Hematopoietic multipotent progenitor cell (in vitro differentiated cells): Measurements from ENCODE around the gene AAK1. TPM values are rescaled to one million over a fixed set of nuclear protein-coding genes. Genes with fewer than 3 reads are reported as not detected.

Experiments used
- DNase-seq, 3 donors: peaks; one replicate each; pipeline ENCODE4 v3.0.0-alpha.2; 2011 to 2015; ENCODE audit warnings: low read depth in 2 of 3, low spot score in 2 of 3
- total RNA-seq: library from RNA; depleted of rRNA; stranded (reverse); fragments of >200 nt; gene quantifications from one replicate; pipeline ENCODE4 v1.2.3, GENCODE V29; 2012

AAK1 gene
- total RNA-seq, 1 donor = 17.2 TPM

GRCh38 chr2:69501301-69501700 lies 142.2 kb downstream of the AAK1 start:
- no peak for DNase-seq

GRCh38 chr2:69499966-69500365 lies 143.6 kb downstream of the AAK1 start:
- no peak for DNase-seq

GRCh38 chr2:69499242-69499641 lies 144.3 kb downstream of the AAK1 start:
- DNase-seq = no peak

- no peak for DNase-seq
Measured at GRCh38 chr2:69495861-69496260, 147.7 kb downstream of the AAK1 start.

- DNase-seq = no peak
Measured at GRCh38 chr2:69495008-69495407, 148.5 kb downstream of the AAK1 start.

GRCh38 chr2:69494126-69494525 lies 149.4 kb downstream of the AAK1 start:
- no peak for DNase-seq

- no peak for DNase-seq
Measured at GRCh38 chr2:69493268-69493667, 150.3 kb downstream of the AAK1 start.

- no peak for DNase-seq
Measured at GRCh38 chr2:69491864-69492263, 151.7 kb downstream of the AAK1 start.

- no peak for DNase-seq
Measured at GRCh38 chr2:69490486-69490885, 153.1 kb downstream of the AAK1 start.

- no peak for DNase-seq
Measured at GRCh38 chr2:69489793-69490192, 153.7 kb downstream of the AAK1 start.

GRCh38 chr2:69483696-69484095 lies 159.8 kb downstream of the AAK1 start:
- no peak for DNase-seq

- no peak for DNase-seq
Measured at GRCh38 chr2:69483024-69483423, 160.5 kb downstream of the AAK1 start.

- DNase-seq = no peak
Measured at GRCh38 chr2:69482471-69482870, 161.1 kb downstream of the AAK1 start.

GRCh38 chr2:69481421-69481820 lies 162.1 kb downstream of the AAK1 start:
- no peak for DNase-seq

- DNase-seq = no peak
Measured at GRCh38 chr2:69477627-69478026, 165.9 kb downstream of the AAK1 start.

- no peak for DNase-seq
Measured at GRCh38 chr2:69474688-69475087, 168.9 kb downstream of the AAK1 start.

GRCh38 chr2:69471793-69472192 lies 171.7 kb downstream of the AAK1 start:
- DNase-seq = no peak

GRCh38 chr2:69470911-69471310 lies 172.6 kb downstream of the AAK1 start:
- DNase-seq = no peak

GRCh38 chr2:69469784-69470183 lies 173.8 kb downstream of the AAK1 start:
- no peak for DNase-seq

GRCh38 chr2:69469375-69469774 lies 174.2 kb downstream of the AAK1 start:
- no peak for DNase-seq

- no peak for DNase-seq
Measured at GRCh38 chr2:69466728-69467127, 176.8 kb downstream of the AAK1 start.

GRCh38 chr2:69465513-69466456 lies 177.8 kb downstream of the AAK1 start:
- DNase-seq = no peak

GRCh38 chr2:69464575-69464974 lies 179.0 kb downstream of the AAK1 start:
- DNase-seq = no peak
